MCF 10A (cell line): ENCODE data around the gene ZDHHC16. TPM values are rescaled to one million over a fixed set of nuclear protein-coding genes. Genes with fewer than 3 reads are reported as not detected.

ENCODE experiments used
- BruUV-seq: library from RNA; stranded (reverse); fragments of 400-500 nt; replicated peaks from 2 replicates; lab custom pipeline; 2021; lab: Mats Ljungman, UMichigan
- CTCF ChIA-PET: fragments of 300-600 bp; sonication (Branson Sonifier 250); formaldehyde crosslinking; extraction: SDS; loops from one replicate; lab custom pipeline; 2021; ENCODE audit warnings: antibody characterized with exemption, inconsistent platforms; lab: Yijun Ruan, JAX
- POLR2A ChIA-PET: fragments of 300-600, 350-650 bp; sonication (Branson Sonifier 250); formaldehyde crosslinking; extraction: SDS; loops from one replicate; lab custom pipeline; 2020; ENCODE audit warnings: antibody characterized with exemption, inconsistent platforms; lab: Yijun Ruan, JAX
- DNase-seq: peaks from one replicate; pipeline ENCODE4 v3.0.0-alpha.2; 2018; ENCODE audit not compliant: unreplicated experiment
- H3K27ac Mint-ChIP-seq: one replicate; pipeline ENCODE4 v1.8.0; 2022; ENCODE audit warnings: mild to moderate bottlenecking, low read depth, mixed read lengths; ENCODE audit not compliant: unreplicated experiment
- H3K27me3 Mint-ChIP-seq: one replicate; pipeline ENCODE4 v1.8.0; 2022; ENCODE audit warnings: mixed read lengths; ENCODE audit not compliant: insufficient read depth, unreplicated experiment
- H3K36me3 Mint-ChIP-seq: one replicate; pipeline ENCODE4 v1.8.0; 2022; ENCODE audit warnings: mild to moderate bottlenecking, moderate library complexity, mixed read lengths; ENCODE audit not compliant: insufficient read depth, unreplicated experiment
- H3K4me1 Mint-ChIP-seq: one replicate; pipeline ENCODE4 v1.8.0; 2022; ENCODE audit warnings: mixed read lengths; ENCODE audit not compliant: insufficient read depth, unreplicated experiment
- H3K4me3 Mint-ChIP-seq: one replicate; pipeline ENCODE4 v1.8.0; 2022; ENCODE audit warnings: mild to moderate bottlenecking, moderate library complexity, mixed read lengths; ENCODE audit not compliant: unreplicated experiment
- H3K9me3 Mint-ChIP-seq: one replicate; pipeline ENCODE4 v1.8.0; 2022; ENCODE audit warnings: mixed read lengths; ENCODE audit not compliant: unreplicated experiment
- intact Hi-C: fragments of 100-400 bp; cut with micrococcal nuclease; formaldehyde crosslinking; loops from 2 replicates; pipeline ENCODE4 v1.14.1; 2022
- total RNA-seq: library from RNA; stranded (reverse); gene quantifications from 2 replicates; pipeline ENCODE4 v1.2.3, GENCODE V29; 2022
- TF ChIP-seq, protein P1 (sequence below): fragments of 200-600 bp; IDR thresholded peaks from one replicate; pipeline ENCODE4 v1.8.0; 2022; ENCODE audit warnings: antibody characterized with exemption, mild to moderate bottlenecking; ENCODE audit not compliant: unreplicated experiment

Gene ZDHHC16
- total RNA-seq, 1 experiment from 2014 or later, result 48.0 TPM

- CTCF ChIA-PET, result interaction anchor here (1.0 to 1.4 kb wide), 2 partner anchors 46 to 65 kb away, joined by 3 to 5 read pairs; no protein-coding TSS in a partner anchor
Measured at GRCh38 chr10:97506199-97506991, 60.4 kb downstream of the ZDHHC16 start.

More at GRCh38 chr10:97506199-97506991, 60.4 kb downstream of the ZDHHC16 start:
- H3K27me3 Mint-ChIP-seq, result no peaks in the 10 kb centered on the region
- H3K36me3 Mint-ChIP-seq, result no peaks in the 10 kb centered on the region
- no peaks in the 10 kb centered on the region for H3K4me1 Mint-ChIP-seq
- H3K27ac Mint-ChIP-seq, result no peak overlapping the region
- POLR2A ChIA-PET, result no interaction called here
- no peaks in the 10 kb centered on the region for H3K9me3 Mint-ChIP-seq
- BruUV-seq, result no TSS peak
- TF ChIP-seq, protein P1, sequence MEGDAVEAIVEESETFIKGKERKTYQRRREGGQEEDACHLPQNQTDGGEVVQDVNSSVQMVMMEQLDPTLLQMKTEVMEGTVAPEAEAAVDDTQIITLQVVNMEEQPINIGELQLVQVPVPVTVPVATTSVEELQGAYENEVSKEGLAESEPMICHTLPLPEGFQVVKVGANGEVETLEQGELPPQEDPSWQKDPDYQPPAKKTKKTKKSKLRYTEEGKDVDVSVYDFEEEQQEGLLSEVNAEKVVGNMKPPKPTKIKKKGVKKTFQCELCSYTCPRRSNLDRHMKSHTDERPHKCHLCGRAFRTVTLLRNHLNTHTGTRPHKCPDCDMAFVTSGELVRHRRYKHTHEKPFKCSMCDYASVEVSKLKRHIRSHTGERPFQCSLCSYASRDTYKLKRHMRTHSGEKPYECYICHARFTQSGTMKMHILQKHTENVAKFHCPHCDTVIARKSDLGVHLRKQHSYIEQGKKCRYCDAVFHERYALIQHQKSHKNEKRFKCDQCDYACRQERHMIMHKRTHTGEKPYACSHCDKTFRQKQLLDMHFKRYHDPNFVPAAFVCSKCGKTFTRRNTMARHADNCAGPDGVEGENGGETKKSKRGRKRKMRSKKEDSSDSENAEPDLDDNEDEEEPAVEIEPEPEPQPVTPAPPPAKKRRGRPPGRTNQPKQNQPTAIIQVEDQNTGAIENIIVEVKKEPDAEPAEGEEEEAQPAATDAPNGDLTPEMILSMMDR, result no peak
- no peak for DNase-seq
- H3K4me3 Mint-ChIP-seq, result no peak overlapping the region
- intact Hi-C loops, result no loop called here

Other genes starting within 250 kb of the ZDHHC16 start
- 10.6 and 11.7 TPM in 2 replicates for gene ARHGAP19, start 153.5 kb upstream of the ZDHHC16 start, total RNA-seq
- gene FRAT1, start 126.9 kb upstream of the ZDHHC16 start, total RNA-seq, result 1.9 and 2.1 TPM in 2 replicates
- 9.0 and 11.4 TPM in 2 replicates for gene FRAT2, start 111.4 kb upstream of the ZDHHC16 start, total RNA-seq
- 66.1 and 86.7 TPM in 2 replicates for gene RRP12, start 44.8 kb upstream of the ZDHHC16 start, total RNA-seq
- gene PGAM1, start 20.0 kb upstream of the ZDHHC16 start, total RNA-seq, result 235 and 248 TPM in 2 replicates
- gene EXOSC1, start 169 bp upstream of the ZDHHC16 start, total RNA-seq, result 56.5 and 62.3 TPM in 2 replicates
- gene MMS19, start 52.2 kb downstream of the ZDHHC16 start, total RNA-seq, result 67.0 and 67.2 TPM in 2 replicates
- 7.2 and 7.8 TPM in 2 replicates for gene UBTD1, start 52.7 kb downstream of the ZDHHC16 start, total RNA-seq
- gene ANKRD2, start 126.6 kb downstream of the ZDHHC16 start, total RNA-seq, result 1.8 and 5.8 TPM in 2 replicates
- 0.88 and 1.7 TPM in 2 replicates for gene HOGA1, start 138.2 kb downstream of the ZDHHC16 start, total RNA-seq
- gene C10orf62, start 143.5 kb downstream of the ZDHHC16 start, total RNA-seq, result 0.26 TPM in 1 of 2 replicates, not detected in the other
- gene MORN4, start 187.3 kb downstream of the ZDHHC16 start, total RNA-seq, result 14.2 and 14.5 TPM in 2 replicates
- gene PI4K2A, start 194.5 kb downstream of the ZDHHC16 start, total RNA-seq, result 23.5 and 26.6 TPM in 2 replicates
- gene AVPI1, start 241.1 kb downstream of the ZDHHC16 start, total RNA-seq, result 276 and 305 TPM in 2 replicates